ENCODE results near the gene HOXC4. TPM values are rescaled to one million over a fixed set of nuclear protein-coding genes. Genes with fewer than 3 reads are reported as not detected.

HOXC4 gene
- total RNA-seq, 4 donors from 2014 or later = 1.1 to 3.1 (median 1.3) TPM

GRCh38 chr12:54019091-54019811, 34.4 kb upstream of the HOXC4 start:
- TF ChIP-seq CTCF (IDR thresholded peaks at IDR 0.05) = no peak
- TF ChIP-seq POLR2A (IDR thresholded peaks at IDR 0.05) = no peak
- Histone ChIP-seq H3K27me3 (peaks cover 13 to 100% (median 26%) of the 10 kb centered on the region in 4 donors), H3K36me3 (no peaks in the 10 kb centered on the region), H3K27ac (no peak overlapping the region), H3K4me3 (no peak overlapping the region), H3K9me3 (no peaks in the 10 kb centered on the region), H3K4me1 (peaks cover 3 to 53% (median 11%) of the 10 kb centered on the region in 3 donors)
- intact Hi-C loops (cut with DNase I) = no loop called here
- WGBS, 2 donors = 53 to 69% methylated on average over 23 to 29 of the region's 43 CpGs
- DNase-seq = no peak

GRCh38 chr12:54019924-54020590, 33.6 kb upstream of the HOXC4 start:
- Histone ChIP-seq H3K27ac (peak overlapping the region in 1 of 4 donors; percentile 22), H3K4me3 (peak overlapping the region in 1 of 4 donors; percentile 10), H3K9me3 (no peaks in the 10 kb centered on the region), H3K4me1 (peaks cover 3 to 48% (median 8%) of the 10 kb centered on the region in 3 donors), H3K27me3 (peaks cover 7 to 100% (median 19%) of the 10 kb centered on the region in 4 donors), H3K36me3 (no peaks in the 10 kb centered on the region)
- TF ChIP-seq POLR2A (IDR thresholded peaks at IDR 0.05) = no peak
- TF ChIP-seq CTCF (IDR thresholded peaks at IDR 0.05) = no peak
- 52 to 66% methylated on average over 9 to 10 of the region's 10 CpGs for WGBS, 2 donors
- DNase-seq = no peak
- intact Hi-C loops (cut with DNase I) = no loop called here

- WGBS, 2 donors = 65 to 73% methylated on average over 14 of the region's 23 CpGs
- no peaks in the 10 kb centered on the region for H3K36me3 ChIP-seq
- no peak overlapping the region for H3K4me3 ChIP-seq
- no peak overlapping the region for H3K27ac ChIP-seq
- no peaks in the 10 kb centered on the region for H3K9me3 ChIP-seq
- no peak for TF ChIP-seq CTCF (IDR thresholded peaks at IDR 0.05)
- no peak for TF ChIP-seq POLR2A (IDR thresholded peaks at IDR 0.05)
- H3K4me1 ChIP-seq = peaks cover 3 to 48% (median 8%) of the 10 kb centered on the region in 3 donors
- DNase-seq = no peak
- intact Hi-C loops (cut with DNase I) = no loop called here
- H3K27me3 ChIP-seq = peaks cover 4 to 100% (median 15%) of the 10 kb centered on the region in 4 donors
These were observed 32.8 kb upstream of the HOXC4 start for GRCh38 chr12:54020591-54021405.

GRCh38 chr12:54021432-54022013, 32.1 kb upstream of the HOXC4 start:
- Histone ChIP-seq H3K27me3 (peaks cover 0 to 100% (median 14%) of the 10 kb centered on the region in 4 donors), H3K4me3 (peak overlapping the region in 2 of 4 donors; percentile 5 to 35), H3K9me3 (no peaks in the 10 kb centered on the region), H3K4me1 (peaks cover 3 to 44% (median 5%) of the 10 kb centered on the region in 3 donors), H3K36me3 (no peaks in the 10 kb centered on the region), H3K27ac (no peak overlapping the region)
- TF ChIP-seq CTCF (IDR thresholded peaks at IDR 0.05) = peak in 2 of 6 experiments; percentile 8 to 30
- TF ChIP-seq POLR2A (IDR thresholded peaks at IDR 0.05) = no peak
- WGBS, 2 donors = 9 to 27% methylated on average over 8 to 15 of the region's 16 CpGs
- intact Hi-C loops (cut with DNase I) = no loop called here
- no peak for DNase-seq
